ENCODE results near the gene NFKBIZ. TPM values are rescaled to one million over a fixed set of nuclear protein-coding genes. Genes with fewer than 3 reads are reported as not detected.

Gene NFKBIZ
- total RNA-seq, 1 donor from 2014 or later, result 8.9 TPM

- no peak for DNase-seq
- TF ChIP-seq CTCF (IDR thresholded peaks at IDR 0.05; ENCODE audit: partially characterized antibody, unreplicated experiment), result no peak
- Mint-ChIP-seq H3K36me3 (ENCODE audit: unreplicated experiment) (no peaks in the 10 kb centered on the region), H3K9me3 (ENCODE audit: unreplicated experiment) (no peaks in the 10 kb centered on the region), H3K27me3 (ENCODE audit: unreplicated experiment) (no peaks in the 10 kb centered on the region), H3K4me1 (ENCODE audit: low read depth, unreplicated experiment) (no peaks in the 10 kb centered on the region), H3K27ac (ENCODE audit: unreplicated experiment) (no peak overlapping the region), H3K4me3 (ENCODE audit: unreplicated experiment) (no peak overlapping the region)
Observed at GRCh38 chr3:101803939-101804338, 45.4 kb upstream of the NFKBIZ start.

- Mint-ChIP-seq H3K9me3 (ENCODE audit: unreplicated experiment) (no peaks in the 10 kb centered on the region), H3K27me3 (ENCODE audit: unreplicated experiment) (no peaks in the 10 kb centered on the region), H3K27ac (ENCODE audit: unreplicated experiment) (no peak overlapping the region), H3K36me3 (ENCODE audit: unreplicated experiment) (no peaks in the 10 kb centered on the region), H3K4me1 (ENCODE audit: low read depth, unreplicated experiment) (no peaks in the 10 kb centered on the region), H3K4me3 (ENCODE audit: unreplicated experiment) (no peak overlapping the region)
- no peak for TF ChIP-seq CTCF (IDR thresholded peaks at IDR 0.05; ENCODE audit: partially characterized antibody, unreplicated experiment)
- no peak for DNase-seq
Observed at GRCh38 chr3:101806491-101806890, 42.8 kb upstream of the NFKBIZ start.

- no peak for TF ChIP-seq CTCF (IDR thresholded peaks at IDR 0.05; ENCODE audit: partially characterized antibody, unreplicated experiment)
- no peaks in the 10 kb centered on the region for H3K27me3 Mint-ChIP-seq (ENCODE audit: unreplicated experiment)
- no peak overlapping the region for H3K27ac Mint-ChIP-seq (ENCODE audit: unreplicated experiment)
- H3K4me1 Mint-ChIP-seq (ENCODE audit: low read depth, unreplicated experiment), result no peaks in the 10 kb centered on the region
- H3K36me3 Mint-ChIP-seq (ENCODE audit: unreplicated experiment), result no peaks in the 10 kb centered on the region
- H3K9me3 Mint-ChIP-seq (ENCODE audit: unreplicated experiment), result no peaks in the 10 kb centered on the region
- H3K4me3 Mint-ChIP-seq (ENCODE audit: unreplicated experiment), result no peak overlapping the region
- no peak for DNase-seq
Observed at GRCh38 chr3:101807888-101808287, 41.4 kb upstream of the NFKBIZ start.

- TF ChIP-seq CTCF (IDR thresholded peaks at IDR 0.05; ENCODE audit: partially characterized antibody, unreplicated experiment), result peak; percentile 74
- H3K27me3 Mint-ChIP-seq (ENCODE audit: unreplicated experiment), result no peaks in the 10 kb centered on the region
- H3K9me3 Mint-ChIP-seq (ENCODE audit: unreplicated experiment), result no peaks in the 10 kb centered on the region
- no peak overlapping the region for H3K27ac Mint-ChIP-seq (ENCODE audit: unreplicated experiment)
- no peaks in the 10 kb centered on the region for H3K4me1 Mint-ChIP-seq (ENCODE audit: low read depth, unreplicated experiment)
- no peak for DNase-seq
- no peak overlapping the region for H3K4me3 Mint-ChIP-seq (ENCODE audit: unreplicated experiment)
- H3K36me3 Mint-ChIP-seq (ENCODE audit: unreplicated experiment), result no peaks in the 10 kb centered on the region
Observed at GRCh38 chr3:101809178-101810021, 39.9 kb upstream of the NFKBIZ start.

- no peak overlapping the region for H3K27ac Mint-ChIP-seq (ENCODE audit: unreplicated experiment)
- H3K4me1 Mint-ChIP-seq (ENCODE audit: low read depth, unreplicated experiment), result no peaks in the 10 kb centered on the region
- H3K4me3 Mint-ChIP-seq (ENCODE audit: unreplicated experiment), result no peak overlapping the region
Observed at GRCh38 chr3:101810022-101810418, 39.3 kb upstream of the NFKBIZ start.

More at GRCh38 chr3:101810022-101810418, 39.3 kb upstream of the NFKBIZ start:
- no peaks in the 10 kb centered on the region for H3K9me3 Mint-ChIP-seq (ENCODE audit: unreplicated experiment)
- H3K27me3 Mint-ChIP-seq (ENCODE audit: unreplicated experiment), result no peaks in the 10 kb centered on the region
- H3K36me3 Mint-ChIP-seq (ENCODE audit: unreplicated experiment), result no peaks in the 10 kb centered on the region
- no peak for TF ChIP-seq CTCF (IDR thresholded peaks at IDR 0.05; ENCODE audit: partially characterized antibody, unreplicated experiment)
- DNase-seq, result no peak

All from glutamatergic neuron (in vitro differentiated cells).